NCI-H526 (cell line): ENCODE results near the gene LDLRAD3.

ENCODE experiments used
- DNase-seq, 2 experiments: peaks; one replicate each; lab custom pipeline; 2025; lab: John Stamatoyannopoulos, UW

The LDLRAD3 gene

GRCh38 chr11:36240173-36240572, 296.3 kb downstream of the LDLRAD3 start:
- no peak for DNase-seq

GRCh38 chr11:36240801-36241200, 296.9 kb downstream of the LDLRAD3 start:
- DNase-seq = no peak

- DNase-seq = no peak
Measured at GRCh38 chr11:36241497-36241896, 297.6 kb downstream of the LDLRAD3 start.

- no peak for DNase-seq
Measured at GRCh38 chr11:36243641-36244040, 299.8 kb downstream of the LDLRAD3 start.

- DNase-seq = no peak
Measured at GRCh38 chr11:36247493-36247892, 303.6 kb downstream of the LDLRAD3 start.

GRCh38 chr11:36248436-36248835, 304.6 kb downstream of the LDLRAD3 start:
- DNase-seq = no peak

GRCh38 chr11:36249246-36249645, 305.4 kb downstream of the LDLRAD3 start:
- peak in 1 of 2 experiments; percentile 26 for DNase-seq

GRCh38 chr11:36251823-36252222, 308.0 kb downstream of the LDLRAD3 start:
- DNase-seq = no peak

GRCh38 chr11:36253238-36253637, 309.4 kb downstream of the LDLRAD3 start:
- no peak for DNase-seq

GRCh38 chr11:36254713-36255112, 310.9 kb downstream of the LDLRAD3 start:
- no peak for DNase-seq

- no peak for DNase-seq
Measured at GRCh38 chr11:36257351-36257750, 313.5 kb downstream of the LDLRAD3 start.

- DNase-seq = peak; percentile 61 to 91
Measured at GRCh38 chr11:36258730-36259360, 315.0 kb downstream of the LDLRAD3 start.

- DNase-seq = no peak
Measured at GRCh38 chr11:36261094-36261493, 317.2 kb downstream of the LDLRAD3 start.

- DNase-seq = peak in 1 of 2 experiments; percentile 3
Measured at GRCh38 chr11:36264011-36264972, 320.4 kb downstream of the LDLRAD3 start.

- DNase-seq = no peak
Measured at GRCh38 chr11:36264973-36265344, 321.1 kb downstream of the LDLRAD3 start.

GRCh38 chr11:36265793-36266628, 322.1 kb downstream of the LDLRAD3 start:
- DNase-seq = peak; percentile 6 to 82

GRCh38 chr11:36266767-36267166, 322.9 kb downstream of the LDLRAD3 start:
- DNase-seq = no peak

- no peak for DNase-seq
Measured at GRCh38 chr11:36268337-36268985, 324.6 kb downstream of the LDLRAD3 start.

- no peak for DNase-seq
Measured at GRCh38 chr11:36270701-36271100, 326.8 kb downstream of the LDLRAD3 start.

GRCh38 chr11:36271794-36272407, 328.0 kb downstream of the LDLRAD3 start:
- no peak for DNase-seq

- DNase-seq = no peak
Measured at GRCh38 chr11:36273110-36273509, 329.2 kb downstream of the LDLRAD3 start.
